Measurements from ENCODE around the gene CD34.
A peak's percentile ranks its signal among the peaks of the same experiment; 100 is the strongest.

Gene CD34

DNA sequence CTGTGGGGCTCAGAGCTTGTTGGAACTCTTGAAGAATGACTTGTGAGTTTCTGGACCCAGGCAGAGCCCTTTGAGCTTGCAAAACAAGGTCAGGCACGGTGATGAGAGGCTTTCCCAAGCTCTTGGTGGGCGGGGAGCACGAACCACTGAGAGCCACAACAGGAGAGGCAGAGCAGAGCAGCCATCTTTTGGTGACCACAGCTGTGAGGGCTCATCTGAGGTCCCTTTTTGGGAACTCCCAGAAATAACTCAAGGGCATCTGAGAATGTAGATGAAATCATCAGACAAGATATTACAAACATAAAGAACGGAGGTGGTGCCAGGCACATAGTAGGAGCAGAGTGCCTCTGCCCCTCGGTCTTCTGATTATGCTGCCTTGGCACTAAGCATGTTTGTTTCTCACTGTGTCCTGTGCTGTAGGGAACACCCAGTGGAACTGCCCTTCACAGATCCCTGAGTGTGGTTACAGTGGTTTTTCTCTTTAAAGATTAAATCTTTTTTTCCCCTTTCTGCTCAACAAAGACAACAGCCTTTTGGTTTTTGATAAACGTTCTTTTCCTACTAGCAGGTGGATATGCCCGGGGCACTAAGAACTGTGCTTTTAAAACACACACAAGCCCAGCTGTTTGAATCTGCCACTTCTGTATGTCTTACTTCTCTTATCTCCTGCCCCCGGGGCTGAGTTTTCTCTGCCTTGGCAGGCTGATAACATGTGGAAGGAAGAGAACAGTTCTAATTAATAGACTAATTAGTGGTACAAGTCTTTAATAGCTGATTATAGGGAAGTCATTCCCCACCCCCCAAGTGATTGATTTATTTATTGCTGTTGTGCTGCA lies 37.7 kb downstream of the CD34 start:
- DNase-seq (ENCODE audit: extremely low read depth, low read depth), result no peak
- no peak for TF ChIP-seq CTCF (IDR thresholded peaks at IDR 0.05; ENCODE audit: low read depth, low read length)

- TF ChIP-seq CTCF (IDR thresholded peaks at IDR 0.05; ENCODE audit: low read depth, low read length), result no peak
- no peak for DNase-seq (ENCODE audit: extremely low read depth, low read depth)
These were observed 38.3 kb downstream of the CD34 start for GRCh38 chr1:207872621-207873020.

GRCh38 chr1:207871117-207871649 lies 39.7 kb downstream of the CD34 start:
- TF ChIP-seq CTCF (IDR thresholded peaks at IDR 0.05; ENCODE audit: low read depth, low read length), result no peak
- no peak for DNase-seq (ENCODE audit: extremely low read depth, low read depth)

GRCh38 chr1:207870306-207871031 lies 40.5 kb downstream of the CD34 start:
- no peak for TF ChIP-seq CTCF (IDR thresholded peaks at IDR 0.05; ENCODE audit: low read depth, low read length)

GRCh38 chr1:207869859-207870258 lies 41.1 kb downstream of the CD34 start:
- no peak for TF ChIP-seq CTCF (IDR thresholded peaks at IDR 0.05; ENCODE audit: low read depth, low read length)
- no peak for DNase-seq (ENCODE audit: extremely low read depth, low read depth)

More at GRCh38 chr1:207870306-207871031, 40.5 kb downstream of the CD34 start:
- DNase-seq (ENCODE audit: extremely low read depth, low read depth), result no peak

DNA sequence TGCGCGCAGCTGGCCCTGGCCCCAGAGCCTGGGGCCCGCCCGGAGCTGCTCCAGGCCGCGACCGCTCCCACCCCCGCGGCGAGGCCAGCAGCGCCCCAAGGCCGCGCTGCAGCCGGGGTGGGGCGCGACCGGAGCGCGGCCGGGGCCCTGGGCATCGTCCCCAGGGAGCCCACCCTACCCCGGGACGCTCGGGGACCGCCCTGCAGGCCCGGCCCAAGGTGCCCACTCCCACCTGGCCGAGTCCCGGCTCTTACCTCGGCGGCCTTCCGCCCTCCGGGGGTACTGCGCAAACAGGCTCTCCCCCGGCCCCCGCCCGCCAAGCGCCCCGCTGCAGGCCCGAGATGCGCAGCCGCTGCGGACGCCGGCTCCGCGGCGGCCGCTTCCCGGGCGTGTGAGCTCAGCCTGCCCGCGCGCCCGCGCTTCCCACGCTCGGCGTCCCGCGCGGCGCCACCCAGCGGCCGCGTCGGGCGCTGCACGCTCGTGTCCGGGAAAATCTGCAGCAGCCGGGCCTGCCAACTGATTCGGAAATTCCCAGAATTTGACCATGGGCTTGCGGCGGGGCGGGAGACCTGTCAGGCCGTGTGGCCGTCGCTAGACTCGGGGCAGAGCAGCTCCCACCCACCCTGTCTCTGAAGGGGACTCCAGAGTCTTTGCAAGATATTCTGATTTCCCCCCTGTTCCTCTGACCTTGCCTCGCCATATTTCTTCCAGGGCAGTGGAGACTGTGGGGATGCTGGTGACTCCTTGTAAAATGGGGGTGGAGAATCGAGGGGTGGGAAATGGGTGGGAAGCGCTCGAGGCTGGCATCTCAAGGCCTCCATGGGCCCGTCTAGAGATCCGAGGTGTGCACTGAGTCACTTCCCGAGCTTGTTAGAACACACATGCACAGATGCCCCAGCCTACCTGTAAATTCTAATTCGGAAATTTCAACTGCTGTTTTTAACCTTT lies 41.9 kb downstream of the CD34 start:
- peak; percentile 57 for TF ChIP-seq CTCF (IDR thresholded peaks at IDR 0.05; ENCODE audit: low read depth, low read length)
- DNase-seq (ENCODE audit: extremely low read depth, low read depth), result no peak

All from AG09319 (cell line).